IMR-90 (cell line): ENCODE measurements around the gene TEX264. TPM values are rescaled to one million over a fixed set of nuclear protein-coding genes. Genes with fewer than 3 reads are reported as not detected.

Source experiments
- ATAC-seq: fragments of 200-7000 bp; cut with Tn5 transposase; 2 replicates; pipeline ENCODE4 v1.9.1; 2020; ENCODE audit warnings: low read depth, mild to moderate bottlenecking, moderate library complexity
- BruUV-seq: library from RNA; stranded (reverse); fragments of 400-500 nt; replicated peaks from 2 replicates; lab custom pipeline; 2021; lab: Mats Ljungman, UMichigan
- CTCF ChIA-PET: fragments of 300-600 bp; formaldehyde crosslinking; extraction: SDS; loops from one replicate; lab custom pipeline; 2021; ENCODE audit warnings: antibody characterized with exemption; lab: Yijun Ruan, JAX
- POLR2A ChIA-PET: fragments of 300-600 bp; sonication (Branson Sonifier 250); formaldehyde crosslinking; loops from one replicate; lab custom pipeline; 2022; ENCODE audit warnings: antibody characterized with exemption; ENCODE audit not compliant: unreplicated experiment; lab: Charles Lee
- DNase-seq: peaks from one replicate; pipeline ENCODE4 v3.0.0; 2013
- H2AFZ ChIP-seq: replicated peaks from 2 replicates; pipeline ENCODE3; 2013; ENCODE audit warnings: low read length, mild to moderate bottlenecking; ENCODE audit not compliant: poor library complexity
- H2AK5ac ChIP-seq: 2 replicates; pipeline ENCODE4 v1.6.1; 2013; ENCODE audit warnings: low read depth, low read length, inconsistent platforms
- H2AK9ac ChIP-seq: replicated peaks from 2 replicates; pipeline ENCODE3; 2013; ENCODE audit warnings: mild to moderate bottlenecking, low read depth, low read length, moderate library complexity; ENCODE audit not compliant: poor library complexity
- H2BK120ac ChIP-seq: 2 replicates; pipeline ENCODE4 v1.6.1; 2013; ENCODE audit warnings: low read depth, low read length, inconsistent platforms
- H2BK15ac ChIP-seq: 3 replicates; pipeline ENCODE4 v1.6.1; 2013; ENCODE audit warnings: low read depth, low read length, inconsistent platforms
- H2BK20ac ChIP-seq: 2 replicates; pipeline ENCODE4 v1.6.1; 2013; ENCODE audit warnings: low read depth, mild to moderate bottlenecking, inconsistent platforms, low read length, moderate library complexity
- H2BK5ac ChIP-seq: 2 replicates; pipeline ENCODE4 v1.6.1; 2013; ENCODE audit warnings: mild to moderate bottlenecking, low read depth, low read length, inconsistent platforms; ENCODE audit not compliant: poor library complexity, severe bottlenecking
- H3K14ac ChIP-seq: replicated peaks from 2 replicates; pipeline ENCODE4 v1.6.1; 2013; ENCODE audit warnings: low read depth, low read length, inconsistent platforms
- H3K18ac ChIP-seq: 2 replicates; pipeline ENCODE4 v1.6.1; 2013; ENCODE audit warnings: low read depth, low read length, control low read depth
- H3K23ac ChIP-seq: 2 replicates; pipeline ENCODE4 v1.6.1; 2013; ENCODE audit warnings: low read depth, low read length, inconsistent platforms
- H3K27ac ChIP-seq: 2 replicates; pipeline ENCODE4 v1.5.1; 2013; ENCODE audit warnings: mild to moderate bottlenecking, control low read depth, low read length; ENCODE audit not compliant: insufficient read depth
- H3K27me3 ChIP-seq: 2 replicates; pipeline ENCODE4 v1.6.1; 2013; ENCODE audit warnings: low read length; ENCODE audit not compliant: control insufficient read depth, insufficient read depth
- H3K36me3 ChIP-seq: 2 replicates; pipeline ENCODE4 v1.6.1; 2013; ENCODE audit warnings: low read length, mixed read lengths; ENCODE audit not compliant: control insufficient read depth, insufficient read depth
- H3K4ac ChIP-seq: 2 replicates; pipeline ENCODE4 v1.6.1; 2013; ENCODE audit warnings: low read depth, low read length, inconsistent platforms
- H3K4me1 ChIP-seq: 2 replicates; pipeline ENCODE4 v1.6.1; 2013; ENCODE audit warnings: low read length, mixed read lengths; ENCODE audit not compliant: control insufficient read depth, insufficient read depth
- H3K4me2 ChIP-seq: 2 replicates; pipeline ENCODE4 v1.6.1; 2013; ENCODE audit warnings: low read depth, mild to moderate bottlenecking, control low read depth, low read length, moderate library complexity
- H3K4me3 ChIP-seq: 2 replicates; pipeline ENCODE4 v1.5.1; 2013; ENCODE audit warnings: low read depth, mild to moderate bottlenecking, control low read depth, low read length, moderate library complexity; ENCODE audit not compliant: insufficient read depth
- H3K56ac ChIP-seq: 2 replicates; pipeline ENCODE4 v1.6.1; 2013; ENCODE audit warnings: low read length, inconsistent platforms; ENCODE audit not compliant: insufficient read depth; ENCODE audit errors: extremely low read depth
- H3K79me1 ChIP-seq, 2 experiments: 2 replicates each; pipeline ENCODE4 v1.6.1; 2013; ENCODE audit warnings: low read length in 2 of 2, inconsistent platforms in 1 of 2, low read depth in 1 of 2
- H3K9ac ChIP-seq: 2 replicates; pipeline ENCODE4 v1.6.1; 2013; ENCODE audit warnings: low read depth, low read length, control low read depth
- H3K9me1 ChIP-seq: 2 replicates; pipeline ENCODE4 v1.6.1; 2013; ENCODE audit warnings: low read length, inconsistent platforms; ENCODE audit not compliant: insufficient read depth
- H3K9me3 ChIP-seq: 2 replicates; pipeline ENCODE4 v1.6.1; 2013; ENCODE audit warnings: low read length; ENCODE audit not compliant: control insufficient read depth, insufficient read depth
- H4K20me1 ChIP-seq: 2 replicates; pipeline ENCODE4 v1.6.1; 2013; ENCODE audit warnings: low read length, inconsistent platforms; ENCODE audit not compliant: insufficient read depth
- H4K5ac ChIP-seq: 2 replicates; pipeline ENCODE4 v1.6.1; 2013; ENCODE audit warnings: mild to moderate bottlenecking, low read depth, low read length, control low read depth
- H4K8ac ChIP-seq, 2 experiments: 2 replicates each; pipeline ENCODE4 v1.6.1; 2013; ENCODE audit warnings: low read depth in 2 of 2, low read length in 2 of 2, control low read depth in 1 of 2, inconsistent platforms in 1 of 2
- H4K91ac ChIP-seq: 2 replicates; pipeline ENCODE4 v1.6.1; 2013; ENCODE audit warnings: low read depth, low read length, inconsistent platforms; ENCODE audit not compliant: insufficient read depth
- MAZ ChIP-seq: IDR thresholded peaks from 2 replicates; pipeline ENCODE4 v1.6.1; 2012; ENCODE audit warnings: low read depth, mild to moderate bottlenecking, low read length, improper control_type of control experiment, moderate library complexity, borderline replicate concordance
- MXI1 ChIP-seq: IDR thresholded peaks from 2 replicates; pipeline ENCODE4 v1.6.1; 2012; ENCODE audit warnings: low read depth, mild to moderate bottlenecking, low read length, moderate library complexity, borderline replicate concordance
- NFE2L2 ChIP-seq: fragments of 150-350 bp; IDR thresholded peaks from 2 replicates; pipeline ENCODE4 v1.6.1; 2016; ENCODE audit warnings: low read depth, mild to moderate bottlenecking, low read length
- POLR2A ChIP-seq: IDR thresholded peaks from 2 replicates; pipeline ENCODE4 v1.6.1; 2012; ENCODE audit warnings: mild to moderate bottlenecking, low read depth, low read length
- RAD21 ChIP-seq: IDR thresholded peaks from 2 replicates; pipeline ENCODE4 v1.6.1; 2012; ENCODE audit warnings: low read length, improper control_type of control experiment
- RCOR1 ChIP-seq: IDR thresholded peaks from 2 replicates; pipeline ENCODE4 v1.6.1; 2012; ENCODE audit warnings: mild to moderate bottlenecking, low read length, improper control_type of control experiment; ENCODE audit not compliant: insufficient replicate concordance
- RFX5 ChIP-seq: IDR thresholded peaks from 2 replicates; pipeline ENCODE4 v1.8.0; 2012; ENCODE audit warnings: low read depth, mild to moderate bottlenecking, low read length, moderate library complexity
- SMC3 ChIP-seq: fragments of 150-350 bp; IDR thresholded peaks from 2 replicates; pipeline ENCODE4 v1.6.1; 2016; ENCODE audit warnings: low read depth, mild to moderate bottlenecking, antibody characterized with exemption, low read length, moderate library complexity
- WGBS, 2 experiments: methylation state at CpG; one replicate each; pipeline versions ENCODE4 v1.1.5 to v1.1.7; 2013; ENCODE audit warnings: missing lambda C conversion rate in 2 of 2; ENCODE audit not compliant: insufficient read length in 1 of 2; ENCODE audit errors: extremely low coverage in 2 of 2; 5-methylcytosine and 5-hydroxymethylcytosine counted together
- dilution Hi-C: fragments of 300-500 bp; cut with HindIII; formaldehyde crosslinking; loops from one replicate; pipeline ENCODE4 v1.14.3; 2018; ENCODE audit warnings: low sequenced_read_pairs; ENCODE audit not compliant: unreplicated experiment
- in situ Hi-C: fragments of 300-500 bp; cut with MboI; formaldehyde crosslinking; loops from 3 replicates; pipeline ENCODE4 v1.14.3; 2019; ENCODE audit warnings: low sequenced_read_pairs, inconsistent platforms, mixed read lengths
- intact Hi-C: fragments of 100-400 bp; cut with micrococcal nuclease; formaldehyde crosslinking; loops from 2 replicates; pipeline ENCODE4 v1.10.0; 2022
- polyA plus RNA-seq, 3 experiments: library from polyadenylated mRNA; depleted of rRNA; stranded (reverse); fragments of >200 nt; gene quantifications; 2 replicates each; pipeline ENCODE4 v1.2.3, GENCODE V29; 2012; ENCODE audit warnings: low replicate concordance in 1 of 3
- total RNA-seq: library from RNA; depleted of rRNA; stranded (reverse); fragments of >200 nt; gene quantifications from 2 replicates; pipeline ENCODE4 v1.2.3, GENCODE V29; 2012
- TF ChIP-seq, protein P1 (sequence below): fragments of 150-350 bp; IDR thresholded peaks from 2 replicates; pipeline ENCODE4 v1.6.1; 2017; ENCODE audit warnings: mild to moderate bottlenecking, antibody characterized with exemption, low read length, low read depth

Gene TEX264
- total and polyA plus RNA-seq, 2 of the 4 experiments (the other 2 are of a cell fraction), result 30.3 to 45.0 TPM

DNA sequence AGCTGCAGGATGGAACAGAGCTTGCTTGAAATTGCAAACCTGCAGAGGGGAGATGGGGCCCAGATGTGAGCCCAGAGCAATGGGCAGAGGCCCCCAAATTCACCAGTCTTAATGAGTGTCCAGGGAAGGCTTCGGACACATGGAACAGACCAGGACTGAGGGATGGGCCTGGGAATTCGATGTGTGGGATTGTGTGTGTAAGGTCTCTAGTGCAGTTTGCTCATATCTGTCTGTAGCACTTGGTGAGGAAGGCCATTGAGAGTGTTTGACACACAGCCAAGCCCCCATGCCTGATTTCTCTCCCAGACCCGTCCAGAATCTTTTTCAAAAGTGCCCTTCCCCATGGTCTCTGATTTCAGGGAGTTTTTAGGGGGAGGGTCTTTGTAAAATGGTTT is 17.2 kb downstream of the TEX264 start:
- Histone ChIP-seq H3K4me1 (peaks cover 5% of the 10 kb centered on the region), H3K27ac (no peak overlapping the region), H4K5ac (no peak overlapping the region), H4K20me1 (peaks cover 13% of the 10 kb centered on the region), H3K14ac (no peak overlapping the region), H3K79me1 (peaks cover 9 to 12% of the 10 kb centered on the region in 2 experiments; a peak in 2 of 4 replicates), H4K8ac (no peak overlapping the region), H2AK9ac (no peak overlapping the region), H3K27me3 (no peaks in the 10 kb centered on the region), H3K4me2 (no peak overlapping the region), H2BK120ac (no peak overlapping the region), H2BK15ac (no peak overlapping the region), H3K56ac (no peak overlapping the region), H3K9me1 (peaks cover 10% of the 10 kb centered on the region), H3K4ac (no peak overlapping the region; the same call in 1 of the 2 replicates), H2BK20ac (no peak overlapping the region), H2AK5ac (no peak overlapping the region), H3K4me3 (no peak overlapping the region), H2BK5ac (no peak overlapping the region), H4K91ac (no peak overlapping the region), H2AFZ (no peak overlapping the region), H3K36me3 (peaks cover 38% of the 10 kb centered on the region), H3K9ac (no peak overlapping the region), H3K9me3 (no peaks in the 10 kb centered on the region), H3K18ac (no peak overlapping the region), H3K23ac (no peak overlapping the region)
- no CpG with 5 or more reads among the region's 3 CpGs for WGBS, 2 experiments
- POLR2A ChIA-PET, result interaction anchor here (0.6 kb wide), 1 partner anchor 303 kb away, joined by 7 read pairs; the partner anchor contains the start of gene MANF
- no peak for DNase-seq
- dilution Hi-C loops (no loop called here), intact Hi-C loops (no loop called here), in situ Hi-C loops (loop anchor here (25.0 kb wide), 1 partner anchor 1076 kb away; the partner anchor contains the start of genes CISH and MAPKAPK3)
- ATAC-seq, result no peak
- BruUV-seq, result no TSS peak
- CTCF ChIA-PET, result no interaction called here
- TF ChIP-seq SMC3 (no peak), NFE2L2 (no peak), RCOR1 (no peak), RFX5 (no peak), MXI1 (no peak), RAD21 (no peak), POLR2A (no peak), MAZ (no peak)
- TF ChIP-seq, protein P1, sequence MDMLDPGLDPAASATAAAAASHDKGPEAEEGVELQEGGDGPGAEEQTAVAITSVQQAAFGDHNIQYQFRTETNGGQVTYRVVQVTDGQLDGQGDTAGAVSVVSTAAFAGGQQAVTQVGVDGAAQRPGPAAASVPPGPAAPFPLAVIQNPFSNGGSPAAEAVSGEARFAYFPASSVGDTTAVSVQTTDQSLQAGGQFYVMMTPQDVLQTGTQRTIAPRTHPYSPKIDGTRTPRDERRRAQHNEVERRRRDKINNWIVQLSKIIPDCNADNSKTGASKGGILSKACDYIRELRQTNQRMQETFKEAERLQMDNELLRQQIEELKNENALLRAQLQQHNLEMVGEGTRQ, result no peak
